Panc1 (cell line): Measurements from ENCODE around the gene SPCS2. TPM values are rescaled to one million over a fixed set of nuclear protein-coding genes. Genes with fewer than 3 reads are reported as not detected.

Source experiments
- ATAC-seq: fragments of 200-7000 bp; cut with Tn5 transposase; 2 replicates; pipeline ENCODE4 v1.9.1; 2020; ENCODE audit warnings: mild to moderate bottlenecking, moderate library complexity
- BruUV-seq: library from RNA; stranded (reverse); fragments of 400-500 nt; replicated peaks from 2 replicates; lab custom pipeline; 2021; lab: Mats Ljungman, UMichigan
- CTCF ChIA-PET: fragments of 300-600 bp; sonication (Branson Sonifier 250); formaldehyde crosslinking; loops from one replicate; lab custom pipeline; 2022; ENCODE audit warnings: antibody characterized with exemption; lab: Charles Lee
- POLR2A ChIA-PET: fragments of 300-600 bp; sonication (Branson Sonifier 250); formaldehyde crosslinking; loops from one replicate; lab custom pipeline; 2022; ENCODE audit warnings: antibody characterized with exemption; lab: Charles Lee
- DNase-seq: peaks from one replicate; pipeline ENCODE4 v3.0.0-alpha.2; 2010; ENCODE audit warnings: low read depth, low spot score
- H3K27ac ChIP-seq: 2 replicates; pipeline ENCODE4 v1.5.1; 2011; ENCODE audit warnings: mild to moderate bottlenecking, low read length, inconsistent platforms
- H3K27me3 ChIP-seq: fragments of 200-500 bp; sonication (Bioruptor generic); 2 replicates; pipeline ENCODE4 v1.6.0; 2014; ENCODE audit warnings: low read length, inconsistent platforms; ENCODE audit not compliant: control insufficient read depth, insufficient read depth
- H3K36me3 ChIP-seq: fragments of 200-500 bp; sonication (Bioruptor generic); 2 replicates; pipeline ENCODE4 v1.5.1; 2014; ENCODE audit warnings: inconsistent platforms, mild to moderate bottlenecking, low read length, moderate library complexity; ENCODE audit not compliant: control insufficient read depth, insufficient read depth
- H3K4me1 ChIP-seq: 2 replicates; pipeline ENCODE4 v1.5.1; 2011; ENCODE audit warnings: inconsistent platforms, mild to moderate bottlenecking, low read length, moderate library complexity; ENCODE audit not compliant: control insufficient read depth, insufficient read depth
- H3K4me3 ChIP-seq, 2 experiments: 2 replicates each; pipeline ENCODE4 v1.5.1; 2011 to 2012; ENCODE audit warnings: low read depth in 2 of 2, low read length in 2 of 2, mild to moderate bottlenecking in 2 of 2, inconsistent platforms in 1 of 2, moderate library complexity in 1 of 2
- H3K9me3 ChIP-seq: fragments of 200-500 bp; sonication (Bioruptor generic); 2 replicates; pipeline ENCODE4 v1.5.1; 2014; ENCODE audit warnings: low read depth, mild to moderate bottlenecking, inconsistent platforms, low read length, moderate library complexity; ENCODE audit not compliant: control insufficient read depth, insufficient read depth
- CTCF ChIP-seq: fragments of 450-650 bp; IDR thresholded peaks from 2 replicates; pipeline ENCODE4 v1.5.1; 2017; ENCODE audit warnings: mild to moderate bottlenecking
- POLR2AphosphoS5 ChIP-seq: IDR thresholded peaks from 2 replicates; pipeline ENCODE4 v1.6.1; 2012; ENCODE audit warnings: mild to moderate bottlenecking, low read depth, low read length, moderate library complexity
- REST ChIP-seq, 2 experiments: IDR thresholded peaks; 2 replicates each; pipeline ENCODE4 v1.6.1; 2011 to 2012; ENCODE audit warnings: low read depth in 2 of 2, control low read depth in 1 of 2, low read length in 1 of 2, mild to moderate bottlenecking in 1 of 2, moderate library complexity in 1 of 2; ENCODE audit not compliant: insufficient read depth in 1 of 2
- SIN3A ChIP-seq: IDR thresholded peaks from 2 replicates; pipeline ENCODE4 v1.6.1; 2012; ENCODE audit warnings: low read depth, mild to moderate bottlenecking, low read length, moderate library complexity, borderline replicate concordance; ENCODE audit not compliant: insufficient read depth
- TCF7L2 ChIP-seq: IDR thresholded peaks from 2 replicates; pipeline ENCODE4 v1.6.1; 2011; ENCODE audit warnings: mild to moderate bottlenecking, low read depth, low read length, inconsistent platforms
- in situ Hi-C: cut with HindIII; loops from 2 replicates; pipeline ENCODE4 v1.10.0; 2016; ENCODE audit warnings: low sequenced_read_pairs, low pct_unique_long_range_greater_than_20kb
- intact Hi-C: fragments of 100-400 bp; cut with micrococcal nuclease; formaldehyde crosslinking; loops from one replicate; pipeline ENCODE4 v1.10.0; 2022; ENCODE audit not compliant: unreplicated experiment
- total RNA-seq: library from RNA; stranded (reverse); gene quantifications from one replicate; pipeline ENCODE4 v1.2.1, GENCODE V29; 2021; ENCODE audit not compliant: unreplicated experiment

The SPCS2 gene
- total RNA-seq, 1 experiment from 2014 or later: 242 TPM

DNA sequence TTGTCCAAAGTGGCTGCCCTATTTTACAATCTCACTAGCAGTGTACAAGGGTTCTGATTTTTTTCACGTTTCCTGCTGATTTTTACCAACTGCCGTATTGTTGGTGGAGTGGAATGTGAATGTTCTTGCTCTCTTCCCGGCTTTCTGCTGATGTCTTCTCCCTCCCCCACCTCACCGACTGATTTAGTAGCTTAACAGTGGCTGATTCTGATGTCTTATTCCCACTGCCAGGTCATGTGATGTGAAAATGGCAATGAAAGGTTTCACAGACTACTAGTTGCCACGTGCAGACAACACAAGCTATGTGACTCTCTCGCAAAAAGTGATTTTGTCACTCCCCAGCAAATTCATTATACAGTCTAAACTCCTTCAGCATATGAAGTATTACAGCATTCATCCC is 22.4 kb downstream of the SPCS2 start:
- peaks cover 22% of the 10 kb centered on the region for H3K36me3 ChIP-seq
- in situ Hi-C loops: no loop called here
- no peak for TF ChIP-seq POLR2AphosphoS5
- no peak for TF ChIP-seq CTCF
- no peak for TF ChIP-seq TCF7L2
- TF ChIP-seq SIN3A: no peak
- TF ChIP-seq REST (IDR thresholded peaks at IDR 0.05; ENCODE audit: insufficient read depth in 1 of 2, low read depth in 2 of 2, low read length in 1 of 2): no peak
- no peak for ATAC-seq
- CTCF ChIA-PET: no interaction called here
- no peak for DNase-seq
- H3K9me3 ChIP-seq: no peaks in the 10 kb centered on the region
- no peaks in the 10 kb centered on the region for H3K27me3 ChIP-seq
- POLR2A ChIA-PET: interaction anchor here (0.6 kb wide), 1 partner anchor 37 kb away, joined by 4 read pairs; no protein-coding TSS in a partner anchor
- no TSS peak for BruUV-seq
- H3K4me1 ChIP-seq: no peaks in the 10 kb centered on the region
- H3K4me3 ChIP-seq: no peak overlapping the region
- H3K27ac ChIP-seq: no peak overlapping the region
- intact Hi-C loops: no loop called here

DNA sequence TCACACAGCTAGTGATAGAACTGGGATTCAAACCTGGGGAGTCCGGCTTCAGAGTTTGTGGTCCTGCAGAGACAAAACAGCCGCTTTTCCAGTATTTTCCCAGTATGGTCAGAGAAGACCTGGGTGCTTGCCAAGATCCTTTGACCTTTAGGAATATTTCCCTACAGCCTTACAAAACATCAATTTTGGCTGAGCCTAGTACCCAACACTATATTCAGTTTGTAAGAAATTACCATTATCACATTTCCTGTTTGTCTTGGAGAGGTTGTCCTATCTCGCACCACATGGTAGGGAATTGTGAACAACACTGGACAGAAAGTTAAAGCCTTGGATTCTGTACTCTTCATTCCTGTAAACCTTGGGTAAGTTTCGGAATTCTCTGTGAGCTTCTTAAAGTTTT is 29.0 kb downstream of the SPCS2 start:
- ATAC-seq (no peak), DNase-seq (no peak)
- no TSS peak for BruUV-seq
- Histone ChIP-seq H3K4me3 (no peak overlapping the region), H3K9me3 (no peaks in the 10 kb centered on the region), H3K27ac (no peak overlapping the region), H3K4me1 (no peaks in the 10 kb centered on the region), H3K36me3 (peaks cover 13% of the 10 kb centered on the region), H3K27me3 (no peaks in the 10 kb centered on the region)
- intact Hi-C loops (no loop called here), in situ Hi-C loops (no loop called here)
- POLR2A ChIA-PET: no interaction called here
- CTCF ChIA-PET: no interaction called here
- no peak for TF ChIP-seq POLR2AphosphoS5
- TF ChIP-seq CTCF: no peak
- no peak for TF ChIP-seq REST (IDR thresholded peaks at IDR 0.05; ENCODE audit: insufficient read depth in 1 of 2, low read depth in 2 of 2, low read length in 1 of 2)
- no peak for TF ChIP-seq TCF7L2
- TF ChIP-seq SIN3A: no peak
